Nephron progenitor cell (in vitro differentiated cells): ENCODE data around the gene FOXA1.

ENCODE experiments used
- DNase-seq: peaks from one replicate; pipeline ENCODE4 v3.0.0; 2021
- H3K27ac Mint-ChIP-seq: 2 replicates; pipeline ENCODE4 v1.8.0; 2021; ENCODE audit warnings: mild to moderate bottlenecking, moderate library complexity, mixed read lengths
- H3K27me3 Mint-ChIP-seq: 2 replicates; pipeline ENCODE4 v1.8.0; 2021; ENCODE audit warnings: mild to moderate bottlenecking, low read depth, mixed read lengths; ENCODE audit not compliant: poor library complexity
- H3K36me3 Mint-ChIP-seq: 2 replicates; pipeline ENCODE4 v1.8.0; 2021; ENCODE audit warnings: low read depth, mixed read lengths
- H3K4me1 Mint-ChIP-seq: 2 replicates; pipeline ENCODE4 v1.8.0; 2021; ENCODE audit warnings: mixed read lengths
- H3K4me3 Mint-ChIP-seq: 2 replicates; pipeline ENCODE4 v1.8.0; 2021; ENCODE audit warnings: mild to moderate bottlenecking, moderate library complexity, mixed read lengths
- H3K9me3 Mint-ChIP-seq: 2 replicates; pipeline ENCODE4 v1.8.0; 2021; ENCODE audit warnings: mild to moderate bottlenecking, moderate library complexity, mixed read lengths
- TF ChIP-seq, protein P1 (sequence below): fragments of 200-600 bp; sonication (generic); IDR thresholded peaks from 2 replicates; pipeline ENCODE4 v1.5.0; 2021; ENCODE audit warnings: antibody characterized with exemption

Gene FOXA1

GRCh38 chr14:37618498-37619028 is 23.5 kb upstream of the FOXA1 start:
- no peaks in the 10 kb centered on the region for H3K4me1 Mint-ChIP-seq
- no peak overlapping the region for H3K27ac Mint-ChIP-seq
- H3K27me3 Mint-ChIP-seq: peaks cover 33% of the 10 kb centered on the region
- no peak for DNase-seq
- TF ChIP-seq, protein P1, sequence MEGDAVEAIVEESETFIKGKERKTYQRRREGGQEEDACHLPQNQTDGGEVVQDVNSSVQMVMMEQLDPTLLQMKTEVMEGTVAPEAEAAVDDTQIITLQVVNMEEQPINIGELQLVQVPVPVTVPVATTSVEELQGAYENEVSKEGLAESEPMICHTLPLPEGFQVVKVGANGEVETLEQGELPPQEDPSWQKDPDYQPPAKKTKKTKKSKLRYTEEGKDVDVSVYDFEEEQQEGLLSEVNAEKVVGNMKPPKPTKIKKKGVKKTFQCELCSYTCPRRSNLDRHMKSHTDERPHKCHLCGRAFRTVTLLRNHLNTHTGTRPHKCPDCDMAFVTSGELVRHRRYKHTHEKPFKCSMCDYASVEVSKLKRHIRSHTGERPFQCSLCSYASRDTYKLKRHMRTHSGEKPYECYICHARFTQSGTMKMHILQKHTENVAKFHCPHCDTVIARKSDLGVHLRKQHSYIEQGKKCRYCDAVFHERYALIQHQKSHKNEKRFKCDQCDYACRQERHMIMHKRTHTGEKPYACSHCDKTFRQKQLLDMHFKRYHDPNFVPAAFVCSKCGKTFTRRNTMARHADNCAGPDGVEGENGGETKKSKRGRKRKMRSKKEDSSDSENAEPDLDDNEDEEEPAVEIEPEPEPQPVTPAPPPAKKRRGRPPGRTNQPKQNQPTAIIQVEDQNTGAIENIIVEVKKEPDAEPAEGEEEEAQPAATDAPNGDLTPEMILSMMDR: no peak
- H3K4me3 Mint-ChIP-seq: no peak overlapping the region
- peaks cover 43% of the 10 kb centered on the region for H3K9me3 Mint-ChIP-seq
- H3K36me3 Mint-ChIP-seq: peaks cover 9% of the 10 kb centered on the region

DNA sequence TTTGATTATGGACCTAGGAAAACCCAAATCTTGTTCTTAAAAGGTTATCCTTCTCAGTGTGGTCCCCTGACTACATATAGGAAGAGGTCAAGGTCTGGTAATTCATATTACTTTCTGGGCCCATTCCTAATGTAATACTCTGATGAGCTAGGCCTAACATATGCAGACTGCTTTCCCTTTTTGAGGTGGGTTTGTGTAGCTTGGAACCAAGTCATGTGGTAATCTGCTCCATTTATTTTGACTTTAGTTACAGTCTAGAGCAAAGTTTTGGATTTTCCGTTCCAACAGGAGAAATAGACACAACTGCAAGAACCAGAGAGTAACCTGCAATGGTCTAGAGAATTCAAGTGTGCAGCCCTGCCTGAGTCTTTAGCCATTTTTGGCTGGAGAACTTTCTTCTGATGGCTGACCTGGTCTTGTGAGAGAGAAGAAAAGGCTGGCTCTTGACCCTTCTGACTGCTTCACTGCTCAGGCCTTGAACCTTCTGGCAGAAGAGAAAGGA is 22.9 kb upstream of the FOXA1 start:
- H3K4me3 Mint-ChIP-seq: no peak overlapping the region
- H3K27me3 Mint-ChIP-seq: peaks cover 27% of the 10 kb centered on the region
- H3K4me1 Mint-ChIP-seq: no peaks in the 10 kb centered on the region
- no peak for DNase-seq
- H3K27ac Mint-ChIP-seq: no peak overlapping the region
- peaks cover 47% of the 10 kb centered on the region for H3K9me3 Mint-ChIP-seq
- H3K36me3 Mint-ChIP-seq: peaks cover 9% of the 10 kb centered on the region
- TF ChIP-seq, protein P1: no peak

DNA sequence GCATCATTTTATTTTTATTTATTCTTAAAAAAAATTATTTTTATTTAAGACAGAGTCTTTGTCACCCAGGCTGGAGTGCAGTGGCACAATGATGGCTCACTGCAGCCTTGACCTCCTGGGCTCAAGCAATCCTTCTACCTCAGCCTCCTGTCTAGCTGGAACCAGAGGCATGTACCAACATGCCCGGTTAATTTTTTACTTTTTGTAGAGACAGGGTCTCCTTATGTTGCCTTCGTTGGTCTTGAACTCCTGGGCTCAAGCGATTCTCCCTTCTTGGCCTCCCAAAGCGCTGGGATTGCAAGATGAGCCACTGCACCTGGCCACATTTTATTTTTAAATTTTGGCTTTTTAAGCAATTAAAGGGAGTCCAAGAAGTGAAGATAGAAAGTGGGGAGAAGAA is 21.8 kb upstream of the FOXA1 start:
- TF ChIP-seq, protein P1: no peak
- peaks cover 16% of the 10 kb centered on the region for H3K27me3 Mint-ChIP-seq
- H3K4me1 Mint-ChIP-seq: no peaks in the 10 kb centered on the region
- no peak for DNase-seq
- no peak overlapping the region for H3K4me3 Mint-ChIP-seq
- H3K27ac Mint-ChIP-seq: no peak overlapping the region
- H3K36me3 Mint-ChIP-seq: peaks cover 9% of the 10 kb centered on the region
- peaks cover 56% of the 10 kb centered on the region for H3K9me3 Mint-ChIP-seq

DNA sequence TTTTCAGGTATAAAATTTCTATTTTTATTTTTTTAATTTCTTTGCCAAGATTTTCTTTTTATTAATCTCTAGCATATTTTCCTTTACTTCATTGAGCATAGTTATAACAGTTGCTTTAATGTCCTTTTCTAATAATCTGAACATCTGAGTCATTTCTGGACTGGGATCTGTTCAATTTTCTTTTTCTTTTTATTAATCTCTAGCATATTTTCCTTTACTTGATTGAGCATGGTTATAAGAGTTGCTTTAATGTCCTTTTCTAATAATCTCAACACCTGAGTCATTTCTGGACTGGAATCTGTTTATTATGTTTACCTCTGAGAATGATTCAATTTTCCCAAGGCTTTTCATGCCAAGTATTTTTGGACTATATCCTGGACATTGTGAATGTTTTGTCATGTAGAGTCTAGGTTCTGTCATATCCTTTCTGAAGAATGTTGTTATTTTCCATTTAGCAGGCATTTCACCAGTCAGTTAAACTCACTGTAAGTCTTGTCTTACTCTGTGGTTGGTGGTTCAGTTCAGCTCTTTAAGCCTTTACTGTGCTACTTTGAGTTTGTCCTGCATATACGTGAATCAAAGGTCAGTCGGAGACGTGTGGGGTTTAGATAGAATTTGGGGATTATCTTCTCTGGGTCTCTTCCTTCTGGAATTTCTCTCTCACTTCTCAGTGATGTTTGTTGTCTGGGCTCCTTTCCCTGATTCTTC is 20.7 kb upstream of the FOXA1 start:
- Mint-ChIP-seq H3K4me3 (no peak overlapping the region), H3K36me3 (peaks cover 9% of the 10 kb centered on the region), H3K27me3 (peaks cover 5% of the 10 kb centered on the region), H3K9me3 (peaks cover 65% of the 10 kb centered on the region), H3K4me1 (no peaks in the 10 kb centered on the region), H3K27ac (no peak overlapping the region)
- TF ChIP-seq, protein P1: no peak
- no peak for DNase-seq

GRCh38 chr14:37610945-37611523 is 16.0 kb upstream of the FOXA1 start:
- TF ChIP-seq, protein P1: no peak
- peaks cover 6% of the 10 kb centered on the region for H3K36me3 Mint-ChIP-seq
- H3K27ac Mint-ChIP-seq: no peak overlapping the region
- H3K4me1 Mint-ChIP-seq: no peaks in the 10 kb centered on the region
- H3K27me3 Mint-ChIP-seq: peaks cover 22% of the 10 kb centered on the region
- no peak overlapping the region for H3K4me3 Mint-ChIP-seq
- DNase-seq: no peak
- peaks cover 50% of the 10 kb centered on the region for H3K9me3 Mint-ChIP-seq
